Muscle layer of colon (tissue), 2 donors: Measurements from ENCODE around the gene SLC43A1.
A peak's percentile ranks its signal among the peaks of the same experiment; 100 is the strongest.

Experiments used
- H3K27ac ChIP-seq: one replicate; pipeline ENCODE4 v1.7.0; 2013; ENCODE audit warnings: low read depth, mild to moderate bottlenecking, low read length, moderate library complexity
- H3K27me3 ChIP-seq, 2 donors: one replicate each; pipeline ENCODE4 v1.7.0; 2013; ENCODE audit warnings: low read length in 2 of 2, mild to moderate bottlenecking in 2 of 2; ENCODE audit not compliant: insufficient read depth in 2 of 2, control insufficient read depth in 1 of 2
- H3K36me3 ChIP-seq: one replicate; pipeline ENCODE4 v1.7.0; 2013; ENCODE audit warnings: mild to moderate bottlenecking, low read length; ENCODE audit not compliant: insufficient read depth
- H3K4me1 ChIP-seq: one replicate; pipeline ENCODE4 v1.7.0; 2013; ENCODE audit warnings: mild to moderate bottlenecking, low read length; ENCODE audit not compliant: insufficient read depth
- H3K4me3 ChIP-seq, 2 donors: one replicate each; pipeline ENCODE4 v1.7.0; 2013; ENCODE audit warnings: low read length in 2 of 2, low read depth in 1 of 2, mild to moderate bottlenecking in 1 of 2, moderate library complexity in 1 of 2
- H3K9ac ChIP-seq: one replicate; pipeline ENCODE4 v1.7.0; 2013; ENCODE audit warnings: low read length
- H3K9me3 ChIP-seq: one replicate; pipeline ENCODE4 v1.7.0; 2013; ENCODE audit warnings: mild to moderate bottlenecking, low read length
- donor health status: abdominal sarcoma.
- donor health status: Adenocarcinoma of cecum.

The SLC43A1 gene

DNA sequence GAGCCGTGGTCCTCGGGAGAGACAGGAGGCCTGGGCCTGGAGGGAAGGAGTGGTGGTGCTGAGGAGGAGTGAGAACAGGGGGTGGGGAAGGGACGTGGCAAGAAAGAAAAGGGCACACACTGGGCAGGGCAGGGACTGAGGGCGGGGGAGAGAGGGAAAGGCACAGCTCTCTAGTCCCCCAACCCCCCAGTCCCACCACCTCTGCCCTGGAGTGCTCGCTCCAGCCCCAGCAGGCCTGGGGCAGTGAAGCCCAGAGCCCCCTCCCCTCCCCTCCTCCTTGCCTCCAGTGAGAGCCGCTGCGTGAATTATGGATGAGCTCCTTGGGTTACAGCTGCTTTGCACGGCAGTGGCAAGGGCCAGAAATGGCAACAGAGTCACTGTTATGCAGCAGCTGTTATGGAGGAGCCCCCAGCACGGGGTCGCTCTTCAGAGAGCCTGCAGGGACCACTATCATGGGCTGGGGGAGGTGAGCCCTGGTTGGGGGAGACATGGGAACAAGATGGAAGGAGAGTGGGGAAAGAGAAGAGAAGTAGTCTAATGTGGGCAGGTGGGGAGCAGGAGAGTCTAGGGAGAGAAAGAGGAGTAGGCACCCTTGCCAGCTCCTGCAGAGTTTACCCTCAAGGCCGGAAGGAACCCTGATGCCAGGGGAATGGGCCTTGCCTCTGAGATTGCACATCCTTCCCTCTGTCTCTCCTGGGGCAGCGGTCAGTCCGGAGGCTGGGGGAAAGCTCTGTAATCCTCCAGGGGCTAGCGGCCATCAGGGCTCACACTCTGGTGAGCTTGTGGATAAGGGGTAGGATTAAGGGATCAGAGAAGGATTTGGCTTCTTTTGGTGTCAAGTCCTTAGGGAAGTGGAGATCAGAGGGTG, 51.6 kb downstream of the SLC43A1 start:
- Histone ChIP-seq H3K9me3 (no peaks in the 10 kb centered on the region), H3K9ac (no peak overlapping the region), H3K4me3 (no peak overlapping the region), H3K27me3 (peaks cover 14 to 39% of the 10 kb centered on the region in 2 donors), H3K36me3 (no peaks in the 10 kb centered on the region), H3K27ac (no peak overlapping the region), H3K4me1 (peaks cover 11% of the 10 kb centered on the region)

DNA sequence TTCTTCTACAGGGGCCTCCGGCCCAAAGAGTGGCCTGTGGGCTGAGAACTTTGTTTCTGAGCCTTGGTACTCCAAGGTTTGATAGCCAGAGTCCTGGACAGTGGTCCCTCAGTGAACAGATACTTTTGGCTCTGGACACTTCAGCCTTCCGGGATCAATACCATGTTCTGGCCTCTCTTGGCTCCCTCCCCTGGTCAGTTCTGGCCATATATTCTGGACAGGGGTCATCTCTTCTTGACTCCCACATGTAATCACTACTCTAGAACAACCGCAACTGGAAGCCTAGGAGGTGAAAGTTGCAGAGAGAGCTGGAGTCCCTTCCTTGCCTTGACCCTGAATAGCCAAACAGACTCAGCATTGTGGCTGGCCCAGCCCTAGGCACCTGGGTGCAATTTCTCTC, 52.9 kb downstream of the SLC43A1 start:
- Histone ChIP-seq H3K27ac (no peak overlapping the region), H3K27me3 (peaks cover 24 to 52% of the 10 kb centered on the region in 2 donors), H3K9me3 (no peaks in the 10 kb centered on the region), H3K4me3 (no peak overlapping the region), H3K9ac (no peak overlapping the region), H3K4me1 (peaks cover 22% of the 10 kb centered on the region), H3K36me3 (no peaks in the 10 kb centered on the region)

DNA sequence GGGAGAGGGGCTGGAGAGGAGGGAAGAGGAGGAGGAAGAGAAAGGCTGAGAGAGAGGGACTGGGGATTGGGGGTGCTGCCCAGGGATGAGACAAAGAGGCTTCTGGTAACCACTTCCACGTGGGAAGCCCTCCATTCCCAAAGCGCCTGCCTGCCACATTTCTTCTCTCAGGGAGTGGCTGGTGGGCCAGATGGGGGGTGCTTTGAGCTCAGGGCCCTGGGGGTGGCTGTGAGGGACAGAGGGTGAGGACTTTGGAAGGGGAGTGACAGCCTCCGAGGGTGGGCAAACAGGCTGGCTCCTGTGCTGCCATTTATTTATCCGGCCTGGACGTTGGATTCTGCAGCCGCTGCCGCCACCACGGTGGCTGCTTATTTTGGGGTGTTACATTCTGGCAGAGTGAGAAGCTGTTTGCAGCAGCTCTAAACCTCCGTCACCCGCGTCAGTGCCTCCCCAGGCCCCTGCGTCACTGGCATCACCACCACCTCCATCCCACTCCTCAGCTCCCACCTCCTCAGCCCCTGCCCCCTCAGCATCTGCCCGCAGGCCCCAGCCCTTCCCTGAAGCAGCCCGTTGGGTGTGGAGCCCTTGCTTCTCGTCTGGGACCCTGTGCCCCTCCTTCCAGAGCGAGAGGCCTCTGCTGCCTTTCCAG, 53.5 kb downstream of the SLC43A1 start:
- no peak overlapping the region for H3K4me3 ChIP-seq
- peaks cover 25% of the 10 kb centered on the region for H3K4me1 ChIP-seq
- H3K27me3 ChIP-seq: peaks cover 27 to 59% of the 10 kb centered on the region in 2 donors
- H3K9ac ChIP-seq: no peak overlapping the region
- H3K36me3 ChIP-seq: no peaks in the 10 kb centered on the region
- H3K9me3 ChIP-seq: no peaks in the 10 kb centered on the region
- H3K27ac ChIP-seq: no peak overlapping the region

DNA sequence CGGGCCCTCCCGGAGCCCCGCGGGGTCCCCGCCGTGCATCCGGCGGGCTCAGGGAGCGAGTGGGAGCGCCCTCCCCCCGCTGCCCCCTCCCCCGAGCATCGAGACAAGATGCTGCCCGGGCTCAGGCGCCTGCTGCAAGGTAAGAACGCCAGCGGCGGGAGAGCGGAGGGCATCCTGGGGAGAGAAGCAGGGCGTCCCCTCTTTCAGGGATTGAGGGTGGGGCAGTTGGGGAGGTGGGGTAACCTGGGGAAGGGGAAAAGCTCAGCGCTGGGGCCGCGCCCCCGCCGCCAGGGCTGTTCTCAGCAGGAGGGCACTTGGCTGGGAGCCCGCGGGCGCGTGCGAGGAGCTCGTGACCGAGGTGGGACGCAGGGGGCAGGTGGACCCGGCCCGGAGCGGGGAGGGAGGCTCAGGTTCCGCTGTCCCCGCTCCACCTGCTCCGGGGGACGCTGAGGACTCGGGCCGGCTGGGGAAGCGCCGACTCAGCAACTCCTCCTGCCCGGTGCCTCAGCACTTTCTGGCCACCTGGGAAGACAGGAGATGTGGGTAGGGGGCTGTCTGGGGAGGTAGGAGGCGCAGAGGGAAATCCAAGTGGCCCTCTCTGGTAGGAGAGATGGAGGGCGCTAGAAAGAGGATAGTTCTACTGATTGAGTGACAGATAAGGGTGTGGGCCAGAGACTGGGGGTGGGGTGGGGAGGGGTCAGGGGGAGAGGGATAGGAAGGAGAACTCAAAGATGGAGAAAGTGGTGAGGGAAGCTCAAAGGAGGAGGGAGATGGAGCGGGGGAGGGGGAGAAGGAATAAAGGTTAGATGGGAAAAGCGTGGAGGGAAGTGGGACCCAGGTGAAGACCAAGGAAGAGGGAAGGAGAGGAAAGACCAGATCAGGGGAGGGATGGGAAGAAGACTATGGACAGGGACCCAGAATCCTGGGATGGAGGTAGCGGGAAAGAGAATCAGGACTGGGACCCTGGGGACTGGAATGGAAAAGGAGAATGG, 54.4 kb downstream of the SLC43A1 start:
- Histone ChIP-seq H3K9ac (no peak overlapping the region), H3K9me3 (no peaks in the 10 kb centered on the region), H3K4me1 (peaks cover 25% of the 10 kb centered on the region), H3K4me3 (no peak overlapping the region), H3K36me3 (no peaks in the 10 kb centered on the region), H3K27ac (no peak overlapping the region), H3K27me3 (peaks cover 30 to 62% of the 10 kb centered on the region in 2 donors)

DNA sequence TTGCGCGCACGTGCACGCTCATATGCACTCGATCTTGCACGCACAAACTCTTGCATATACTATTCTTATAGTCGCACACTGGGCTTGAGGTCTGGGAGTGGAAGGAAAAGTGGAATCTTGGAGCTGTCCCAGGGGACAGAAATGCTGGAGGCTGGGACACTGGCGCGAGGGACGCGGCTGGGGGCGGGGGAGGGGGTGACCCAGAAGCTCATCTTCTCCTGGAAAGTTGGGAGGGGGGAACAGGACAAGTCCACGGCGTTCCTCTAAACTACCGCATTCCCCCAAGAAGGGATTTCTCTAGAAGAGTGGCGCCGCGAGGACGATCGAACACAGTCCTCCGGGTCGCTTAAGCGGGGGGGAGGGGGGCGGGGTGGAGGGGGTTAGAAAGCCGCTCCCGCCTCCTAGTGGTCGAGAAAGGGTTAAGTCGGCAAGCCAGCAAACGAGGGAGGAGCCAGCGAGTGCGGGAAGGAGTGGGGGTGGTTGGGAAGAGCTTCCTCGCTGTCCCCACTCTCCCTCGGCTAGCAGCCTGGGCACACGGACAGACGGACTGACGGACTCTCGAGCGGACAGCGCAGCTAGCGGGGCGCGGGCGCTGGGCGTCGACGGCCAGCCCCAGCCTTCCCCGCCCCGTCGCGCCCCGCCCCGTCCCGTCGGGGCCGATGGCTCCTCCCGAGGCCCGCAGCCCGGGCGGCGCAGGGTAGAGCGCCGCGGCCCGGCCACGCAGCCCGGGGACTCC, 55.3 kb downstream of the SLC43A1 start, which contains the start of gene RTN4RL2:
TSS of gene RTN4RL2 (plus strand) at position 507 of the 736 bp plus-strand sequence. CDS start 338 bp downstream, outside the sequence.
- Histone ChIP-seq H3K9me3 (no peaks in the 10 kb centered on the region), H3K9ac (no peak within 1 kb of the TSS), H3K4me3 (peak within 1 kb of the TSS; percentile 13 to 24), H3K27me3 (peaks cover 30 to 62% of the 10 kb centered on the region in 2 donors), H3K4me1 (peaks cover 25% of the 10 kb centered on the region), H3K36me3 (no peaks in the 10 kb centered on the region), H3K27ac (no peak within 1 kb of the TSS)

DNA sequence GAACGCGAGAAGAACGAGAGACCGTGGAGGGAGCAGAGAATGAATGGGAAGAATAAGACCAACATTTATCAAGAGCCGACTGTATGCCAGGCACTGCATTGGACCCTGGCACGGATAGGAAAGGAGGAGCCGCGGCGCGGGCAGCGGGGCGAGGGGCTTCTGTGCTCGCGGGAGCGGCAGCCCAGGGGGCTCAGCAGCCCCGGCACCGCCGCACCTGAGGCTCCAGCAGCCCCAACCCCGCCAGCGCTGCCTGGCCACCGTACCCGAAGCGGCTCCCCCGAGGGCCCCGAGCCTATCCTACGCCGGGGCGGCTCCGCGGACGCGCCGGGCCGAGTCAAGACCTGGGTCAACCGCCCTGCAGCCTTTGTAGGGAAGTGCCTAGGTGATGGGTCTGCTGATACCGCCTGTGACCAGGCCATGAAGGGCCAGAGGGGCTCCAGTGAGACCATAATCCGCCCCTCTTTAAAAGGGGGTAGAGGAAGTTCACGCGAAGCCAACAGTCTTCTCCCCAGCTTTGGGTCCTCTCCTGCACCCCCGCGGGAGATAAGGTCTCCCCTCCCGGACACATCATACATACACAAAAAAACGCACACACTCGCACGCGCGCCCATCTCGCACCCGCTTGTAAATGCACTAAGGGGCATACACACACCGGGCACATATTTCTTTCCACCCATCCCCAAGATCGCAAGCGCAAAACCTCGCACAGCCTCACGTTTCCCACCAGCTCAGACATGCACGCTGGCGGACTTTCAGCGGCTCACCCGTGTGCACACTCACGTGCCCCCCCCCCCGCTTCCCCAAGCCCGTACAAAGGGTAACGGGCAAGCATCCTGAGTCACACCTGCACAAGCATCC, 56.1 kb downstream of the SLC43A1 start:
- H3K9me3 ChIP-seq: no peaks in the 10 kb centered on the region
- peaks cover 30 to 62% of the 10 kb centered on the region in 2 donors for H3K27me3 ChIP-seq
- no peak overlapping the region for H3K27ac ChIP-seq
- peak overlapping the region; percentile 13 to 52 for H3K4me3 ChIP-seq
- no peaks in the 10 kb centered on the region for H3K36me3 ChIP-seq
- no peak overlapping the region for H3K9ac ChIP-seq
- H3K4me1 ChIP-seq: peaks cover 25% of the 10 kb centered on the region

DNA sequence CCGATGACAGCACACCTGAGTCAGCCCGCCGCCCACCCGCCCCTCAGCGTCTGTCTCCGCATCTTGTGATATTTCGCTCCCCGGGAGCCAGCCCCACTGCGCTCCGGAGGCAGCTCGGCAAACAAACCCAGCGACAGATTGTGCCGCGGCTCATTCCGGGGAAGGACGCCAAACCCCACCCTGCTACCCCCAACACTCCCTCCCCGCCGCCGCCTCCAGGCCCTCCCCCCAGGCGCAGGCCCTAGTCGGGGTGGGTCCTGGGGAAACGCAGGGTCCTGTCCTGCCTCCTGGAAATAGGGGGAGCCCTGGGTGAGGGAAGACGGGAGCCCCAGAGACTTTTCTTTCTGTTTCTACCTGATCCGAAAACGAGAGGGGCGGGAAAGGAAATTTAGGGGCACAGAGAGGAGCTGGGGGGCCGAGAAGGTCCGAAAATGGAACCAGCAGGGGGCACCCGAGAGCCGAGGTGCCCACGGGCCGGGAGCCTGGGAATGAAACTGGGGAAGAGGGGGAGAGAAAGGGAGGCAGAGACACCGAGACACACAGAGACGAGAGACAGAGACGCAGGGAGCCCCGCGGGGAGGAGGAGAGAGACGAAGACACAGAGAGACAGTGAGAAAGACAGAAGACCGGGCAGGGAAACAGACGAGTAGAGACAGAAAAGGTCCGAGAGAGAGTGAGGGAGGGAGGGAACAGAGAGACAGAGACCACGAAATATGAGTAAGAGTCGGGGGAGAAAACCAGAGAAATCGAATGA, 56.9 kb downstream of the SLC43A1 start:
- Histone ChIP-seq H3K9me3 (no peaks in the 10 kb centered on the region), H3K36me3 (no peaks in the 10 kb centered on the region), H3K27me3 (peaks cover 30 to 61% of the 10 kb centered on the region in 2 donors), H3K4me3 (peak overlapping the region; percentile 32 to 52), H3K9ac (no peak overlapping the region), H3K4me1 (peaks cover 25% of the 10 kb centered on the region), H3K27ac (no peak overlapping the region)

DNA sequence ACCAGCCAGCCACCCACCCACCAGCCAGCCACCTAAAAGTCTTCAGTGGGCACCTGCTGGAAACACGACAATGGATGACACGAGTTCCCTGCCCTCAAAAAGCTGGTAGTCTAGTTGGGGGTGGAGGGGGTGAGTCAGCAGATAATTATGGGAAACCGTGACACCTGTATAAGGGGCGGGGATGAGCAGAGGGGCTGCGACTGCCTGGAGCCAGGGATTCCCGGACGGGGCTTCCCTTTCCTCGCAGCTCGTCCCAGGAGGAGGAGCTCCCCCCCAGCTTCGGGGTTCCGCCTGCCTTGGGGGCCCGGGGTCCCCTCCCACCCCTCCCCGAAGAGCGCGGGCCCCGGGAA, 57.5 kb downstream of the SLC43A1 start:
- Histone ChIP-seq H3K4me3 (peak overlapping the region in 1 of 2 donors; percentile 14), H3K36me3 (no peaks in the 10 kb centered on the region), H3K27me3 (peaks cover 30 to 56% of the 10 kb centered on the region in 2 donors), H3K9me3 (no peaks in the 10 kb centered on the region), H3K9ac (no peak overlapping the region), H3K4me1 (peaks cover 25% of the 10 kb centered on the region), H3K27ac (no peak overlapping the region)

DNA sequence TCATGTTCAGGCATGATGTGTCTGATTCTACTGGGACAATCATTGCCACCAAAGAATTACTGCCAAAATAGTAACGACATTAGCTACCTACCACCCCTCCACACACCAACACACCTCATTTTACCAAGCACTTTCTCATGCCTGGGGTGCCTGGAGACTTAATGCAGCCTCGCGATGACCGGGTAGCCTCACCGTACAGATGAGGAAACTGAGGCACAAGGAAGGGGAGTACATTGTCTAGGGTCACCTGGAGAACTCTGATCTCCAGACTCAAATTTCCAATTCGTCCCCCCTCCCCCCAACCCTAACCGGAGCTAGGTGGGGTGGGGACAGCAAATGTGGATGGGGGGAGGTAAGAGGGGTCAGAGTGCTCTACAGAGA, 57.9 kb downstream of the SLC43A1 start:
- Histone ChIP-seq H3K36me3 (no peaks in the 10 kb centered on the region), H3K4me3 (peak overlapping the region in 1 of 2 donors; percentile 14), H3K4me1 (peaks cover 25% of the 10 kb centered on the region), H3K27me3 (peaks cover 30 to 56% of the 10 kb centered on the region in 2 donors), H3K9ac (no peak overlapping the region), H3K27ac (no peak overlapping the region), H3K9me3 (no peaks in the 10 kb centered on the region)
